HepG2 (cell line): ENCODE results near the gene SHPK. TPM values are rescaled to one million over a fixed set of nuclear protein-coding genes. Genes with fewer than 3 reads are reported as not detected.

ENCODE experiments used
- FOXM1 ChIP-seq: sonication (generic); formaldehyde crosslinking; IDR thresholded peaks from 2 replicates; pipeline ENCODE4 v1.5.0; 2020; ENCODE audit warnings: missing genetic modification reagents
- GATAD1 ChIP-seq: IDR thresholded peaks from 2 replicates; pipeline ENCODE4 v1.6.1; 2016; ENCODE audit warnings: missing genetic modification reagents, missing compliant biosample characterization
- HNRNPUL1 ChIP-seq: fragments of 200-400 bp; formaldehyde crosslinking; IDR thresholded peaks from 2 replicates; pipeline ENCODE4 v1.6.1; 2017; ENCODE audit warnings: low read depth, mild to moderate bottlenecking, low read length, moderate library complexity
- KAT7 ChIP-seq: IDR thresholded peaks from 2 replicates; pipeline ENCODE4 v1.6.1; 2018; ENCODE audit warnings: borderline replicate concordance, missing compliant biosample characterization
- NPAS2 ChIP-seq: sonication (generic); formaldehyde crosslinking; IDR thresholded peaks from 2 replicates; pipeline ENCODE4 v1.8.0; 2022; ENCODE audit warnings: mild to moderate bottlenecking, missing genetic modification reagents, borderline replicate concordance
- SAP130 ChIP-seq: IDR thresholded peaks from 2 replicates; pipeline ENCODE4 v1.6.1; 2016; ENCODE audit warnings: low read depth
- SCMH1 ChIP-seq: sonication (generic); formaldehyde crosslinking; IDR thresholded peaks from 2 replicates; pipeline ENCODE4 v1.9.0; 2021; ENCODE audit warnings: missing genetic modification reagents, mild to moderate bottlenecking, borderline replicate concordance
- SOX6 ChIP-seq, 2 experiments: fragments of 450-650 bp in 1 of 2; sonication (generic) in 1 of 2; formaldehyde crosslinking in 1 of 2; IDR thresholded peaks; 2 replicates each; pipeline versions ENCODE4 v1.4.0 to v1.6.1; 2017 to 2020; ENCODE audit warnings: antibody characterized with exemption in 1 of 2, mild to moderate bottlenecking in 1 of 2, missing genetic modification reagents in 1 of 2
- SP5 ChIP-seq: IDR thresholded peaks from 2 replicates; pipeline ENCODE4 v1.6.1; 2016; ENCODE audit warnings: low read depth, borderline replicate concordance
- ZFP41 ChIP-seq: sonication (generic); formaldehyde crosslinking; IDR thresholded peaks from 2 replicates; pipeline ENCODE4 v1.4.0; 2020; ENCODE audit warnings: mild to moderate bottlenecking, missing genetic modification reagents, borderline replicate concordance
- ZFP90 ChIP-seq: sonication (generic); formaldehyde crosslinking; IDR thresholded peaks from 2 replicates; pipeline ENCODE4 v1.8.0; 2022; ENCODE audit warnings: missing genetic modification reagents, mild to moderate bottlenecking, inconsistent platforms, borderline replicate concordance
- ZSCAN22 ChIP-seq: sonication (generic); formaldehyde crosslinking; IDR thresholded peaks from 2 replicates; pipeline ENCODE4 v1.4.0; 2020; ENCODE audit warnings: mild to moderate bottlenecking, missing genetic modification reagents
- polyA plus RNA-seq, 8 experiments: library from polyadenylated mRNA; depleted of rRNA in 3 of 8; stranded (reverse) in 7 of 8; unstranded in 1 of 8; fragments of >200 nt; fragmentation: Illumina TruSeq in 4 of 8; extraction: Trizol in 4 of 8; gene quantifications; 2 replicates each; pipeline versions ENCODE4 v1.2.1 to v1.2.3, GENCODE V29; 2011 to 2016; ENCODE audit warnings: low read depth in 4 of 8, missing spikeins in 1 of 8, mixed read lengths in 1 of 8; ENCODE audit not compliant: insufficient read depth in 1 of 8
- total RNA-seq, 5 experiments: library from RNA; depleted of rRNA; stranded (reverse); fragments of >200 nt; fragmentation: Illumina TruSeq; extraction: Trizol; gene quantifications; 2 replicates each; pipeline ENCODE4 v1.2.3, GENCODE V29; 2016; ENCODE audit warnings: low read depth in 1 of 5
- TF ChIP-seq, protein P1 (sequence below): sonication (generic); formaldehyde crosslinking; IDR thresholded peaks from 2 replicates; pipeline ENCODE4 v1.5.1; 2020; ENCODE audit warnings: missing genetic modification reagents, mild to moderate bottlenecking, borderline replicate concordance
- TF ChIP-seq, protein P2 (sequence below): sonication (generic); formaldehyde crosslinking; IDR thresholded peaks from 2 replicates; pipeline ENCODE4 v1.5.0; 2020; ENCODE audit warnings: missing genetic modification reagents, mild to moderate bottlenecking, borderline replicate concordance
- TF ChIP-seq, protein P3 (sequence below): sonication (generic); formaldehyde crosslinking; IDR thresholded peaks from 2 replicates; pipeline ENCODE4 v1.8.1; 2023; ENCODE audit warnings: mild to moderate bottlenecking, missing genetic modification reagents
- TF ChIP-seq, protein P4 (sequence below): sonication (generic); formaldehyde crosslinking; IDR thresholded peaks from 2 replicates; pipeline ENCODE4 v1.4.0; 2020; ENCODE audit warnings: mild to moderate bottlenecking, missing genetic modification reagents
- TF ChIP-seq, protein P5 (sequence below): IDR thresholded peaks from 2 replicates; pipeline ENCODE4 v1.6.1; 2016; ENCODE audit warnings: missing compliant biosample characterization, missing genetic modification reagents, borderline replicate concordance
- TF ChIP-seq, protein P6 (sequence below): sonication (generic); formaldehyde crosslinking; IDR thresholded peaks from 2 replicates; pipeline ENCODE4 v1.9.0; 2021; ENCODE audit warnings: missing genetic modification reagents, mild to moderate bottlenecking, borderline replicate concordance
- TF ChIP-seq, protein P7 (sequence below): sonication (generic); formaldehyde crosslinking; IDR thresholded peaks from 2 replicates; pipeline ENCODE4 v1.4.0; 2020; ENCODE audit warnings: low read depth, mild to moderate bottlenecking, missing genetic modification reagents

The SHPK gene
- total and polyA plus RNA-seq, 2 of the 13 experiments (the other 11 are each of a cell fraction or from before 2014, with no cell fraction given), result 16.2 to 30.9 TPM

DNA sequence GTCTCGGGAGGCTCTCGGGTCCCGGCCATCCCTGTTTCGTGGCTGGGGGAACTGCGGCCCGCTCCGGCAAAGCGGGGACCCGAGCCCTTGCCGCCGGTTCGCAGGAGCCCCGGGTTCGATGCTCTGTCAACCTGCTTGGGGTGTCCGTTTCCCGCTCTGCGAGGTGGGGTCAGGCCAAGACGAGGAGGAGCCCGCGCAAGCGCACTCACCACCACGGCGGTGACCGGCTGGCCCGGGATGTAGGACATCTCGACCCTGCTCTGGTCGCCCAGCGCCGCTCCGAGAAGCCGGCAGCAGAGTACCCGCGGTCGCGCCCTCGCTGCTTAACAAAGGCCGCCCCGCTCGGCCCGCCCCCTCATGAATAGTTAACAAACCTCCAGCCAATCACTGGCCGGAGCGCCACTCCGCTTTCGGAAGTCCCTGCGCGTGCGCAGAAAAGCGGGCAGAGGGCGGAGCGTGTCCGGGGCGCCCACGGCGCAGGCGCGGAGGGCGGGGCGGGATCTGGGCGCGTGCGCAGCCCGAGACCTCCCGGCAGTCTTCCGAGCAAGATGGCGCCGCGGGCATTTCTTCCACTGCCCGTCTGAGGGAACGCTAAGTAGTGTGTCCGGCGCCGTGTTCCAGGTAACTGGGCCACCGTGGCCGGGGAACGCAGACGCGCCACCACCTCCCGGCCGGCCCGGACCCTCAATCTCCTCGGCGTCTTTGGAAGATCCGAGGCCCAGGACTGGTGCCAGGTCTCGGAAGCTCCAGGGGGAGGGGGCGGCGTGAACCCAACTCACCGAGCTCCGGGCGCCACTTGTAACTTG, 32.4 kb upstream of the SHPK start, which contains the start of the genes EMC6 and TAX1BP3 (continued):
- no peak for TF ChIP-seq ZSCAN22 (CRISPR knock-in tag)
- TF ChIP-seq ZFP90 (CRISPR knock-in tag), result peak; percentile 92
- no peak for TF ChIP-seq SP5 (CRISPR knock-in tag)
- TF ChIP-seq, protein P1, sequence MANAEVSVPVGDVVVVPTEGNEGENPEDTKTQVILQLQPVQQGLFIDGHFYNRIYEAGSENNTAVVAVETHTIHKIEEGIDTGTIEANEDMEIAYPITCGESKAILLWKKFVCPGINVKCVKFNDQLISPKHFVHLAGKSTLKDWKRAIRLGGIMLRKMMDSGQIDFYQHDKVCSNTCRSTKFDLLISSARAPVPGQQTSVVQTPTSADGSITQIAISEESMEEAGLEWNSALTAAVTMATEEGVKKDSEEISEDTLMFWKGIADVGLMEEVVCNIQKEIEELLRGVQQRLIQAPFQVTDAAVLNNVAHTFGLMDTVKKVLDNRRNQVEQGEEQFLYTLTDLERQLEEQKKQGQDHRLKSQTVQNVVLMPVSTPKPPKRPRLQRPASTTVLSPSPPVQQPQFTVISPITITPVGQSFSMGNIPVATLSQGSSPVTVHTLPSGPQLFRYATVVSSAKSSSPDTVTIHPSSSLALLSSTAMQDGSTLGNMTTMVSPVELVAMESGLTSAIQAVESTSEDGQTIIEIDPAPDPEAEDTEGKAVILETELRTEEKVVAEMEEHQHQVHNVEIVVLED (CRISPR knock-in tag), result no peak
- peak; percentile 94 for TF ChIP-seq GATAD1
- no peak for TF ChIP-seq SOX6 (IDR thresholded peaks at IDR 0.05)
- TF ChIP-seq SOX6 (CRISPR knock-in tag; IDR thresholded peaks at IDR 0.05), result peak; percentile 52
- TF ChIP-seq, protein P2, sequence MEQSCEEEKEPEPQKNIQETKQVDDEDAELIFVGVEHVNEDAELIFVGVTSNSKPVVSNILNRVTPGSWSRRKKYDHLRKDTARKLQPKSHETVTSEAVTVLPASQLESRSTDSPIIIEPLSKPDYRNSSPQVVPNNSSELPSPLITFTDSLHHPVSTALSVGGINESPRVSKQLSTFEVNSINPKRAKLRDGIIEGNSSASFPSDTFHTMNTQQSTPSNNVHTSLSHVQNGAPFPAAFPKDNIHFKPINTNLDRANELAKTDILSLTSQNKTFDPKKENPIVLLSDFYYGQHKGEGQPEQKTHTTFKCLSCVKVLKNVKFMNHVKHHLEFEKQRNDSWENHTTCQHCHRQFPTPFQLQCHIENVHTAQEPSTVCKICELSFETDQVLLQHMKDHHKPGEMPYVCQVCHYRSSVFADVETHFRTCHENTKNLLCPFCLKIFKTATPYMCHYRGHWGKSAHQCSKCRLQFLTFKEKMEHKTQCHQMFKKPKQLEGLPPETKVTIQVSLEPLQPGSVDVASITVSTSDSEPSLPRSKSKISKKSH (CRISPR knock-in tag), result no peak; the same call in 1 of the 2 replicates
- TF ChIP-seq, protein P3, sequence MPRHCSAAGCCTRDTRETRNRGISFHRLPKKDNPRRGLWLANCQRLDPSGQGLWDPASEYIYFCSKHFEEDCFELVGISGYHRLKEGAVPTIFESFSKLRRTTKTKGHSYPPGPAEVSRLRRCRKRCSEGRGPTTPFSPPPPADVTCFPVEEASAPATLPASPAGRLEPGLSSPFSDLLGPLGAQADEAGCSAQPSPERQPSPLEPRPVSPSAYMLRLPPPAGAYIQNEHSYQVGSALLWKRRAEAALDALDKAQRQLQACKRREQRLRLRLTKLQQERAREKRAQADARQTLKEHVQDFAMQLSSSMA (CRISPR knock-in tag), result no peak
- no peak for TF ChIP-seq NPAS2 (CRISPR knock-in tag)
- TF ChIP-seq, protein P4, sequence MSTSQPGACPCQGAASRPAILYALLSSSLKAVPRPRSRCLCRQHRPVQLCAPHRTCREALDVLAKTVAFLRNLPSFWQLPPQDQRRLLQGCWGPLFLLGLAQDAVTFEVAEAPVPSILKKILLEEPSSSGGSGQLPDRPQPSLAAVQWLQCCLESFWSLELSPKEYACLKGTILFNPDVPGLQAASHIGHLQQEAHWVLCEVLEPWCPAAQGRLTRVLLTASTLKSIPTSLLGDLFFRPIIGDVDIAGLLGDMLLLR (CRISPR knock-in tag), result peak; percentile 50; the same call in 1 of the 2 replicates
- no peak for TF ChIP-seq HNRNPUL1
- TF ChIP-seq, protein P5, sequence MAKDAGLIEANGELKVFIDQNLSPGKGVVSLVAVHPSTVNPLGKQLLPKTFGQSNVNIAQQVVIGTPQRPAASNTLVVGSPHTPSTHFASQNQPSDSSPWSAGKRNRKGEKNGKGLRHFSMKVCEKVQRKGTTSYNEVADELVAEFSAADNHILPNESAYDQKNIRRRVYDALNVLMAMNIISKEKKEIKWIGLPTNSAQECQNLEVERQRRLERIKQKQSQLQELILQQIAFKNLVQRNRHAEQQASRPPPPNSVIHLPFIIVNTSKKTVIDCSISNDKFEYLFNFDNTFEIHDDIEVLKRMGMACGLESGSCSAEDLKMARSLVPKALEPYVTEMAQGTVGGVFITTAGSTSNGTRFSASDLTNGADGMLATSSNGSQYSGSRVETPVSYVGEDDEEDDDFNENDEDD (CRISPR knock-in tag), result peak; percentile 68; the same call in 1 of the 2 replicates
- no peak for TF ChIP-seq SCMH1 (CRISPR knock-in tag)
- TF ChIP-seq ZFP41 (CRISPR knock-in tag), result no peak
- TF ChIP-seq, protein P6, sequence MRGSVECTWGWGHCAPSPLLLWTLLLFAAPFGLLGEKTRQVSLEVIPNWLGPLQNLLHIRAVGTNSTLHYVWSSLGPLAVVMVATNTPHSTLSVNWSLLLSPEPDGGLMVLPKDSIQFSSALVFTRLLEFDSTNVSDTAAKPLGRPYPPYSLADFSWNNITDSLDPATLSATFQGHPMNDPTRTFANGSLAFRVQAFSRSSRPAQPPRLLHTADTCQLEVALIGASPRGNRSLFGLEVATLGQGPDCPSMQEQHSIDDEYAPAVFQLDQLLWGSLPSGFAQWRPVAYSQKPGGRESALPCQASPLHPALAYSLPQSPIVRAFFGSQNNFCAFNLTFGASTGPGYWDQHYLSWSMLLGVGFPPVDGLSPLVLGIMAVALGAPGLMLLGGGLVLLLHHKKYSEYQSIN (CRISPR knock-in tag), result no peak
- TF ChIP-seq KAT7 (CRISPR knock-in tag), result peak; percentile 58; the same call in 1 of the 2 replicates
- TF ChIP-seq FOXM1, result no peak
- TF ChIP-seq SAP130 (CRISPR knock-in tag), result peak; percentile 80; the same call in 1 of the 2 replicates
- TF ChIP-seq, protein P7, sequence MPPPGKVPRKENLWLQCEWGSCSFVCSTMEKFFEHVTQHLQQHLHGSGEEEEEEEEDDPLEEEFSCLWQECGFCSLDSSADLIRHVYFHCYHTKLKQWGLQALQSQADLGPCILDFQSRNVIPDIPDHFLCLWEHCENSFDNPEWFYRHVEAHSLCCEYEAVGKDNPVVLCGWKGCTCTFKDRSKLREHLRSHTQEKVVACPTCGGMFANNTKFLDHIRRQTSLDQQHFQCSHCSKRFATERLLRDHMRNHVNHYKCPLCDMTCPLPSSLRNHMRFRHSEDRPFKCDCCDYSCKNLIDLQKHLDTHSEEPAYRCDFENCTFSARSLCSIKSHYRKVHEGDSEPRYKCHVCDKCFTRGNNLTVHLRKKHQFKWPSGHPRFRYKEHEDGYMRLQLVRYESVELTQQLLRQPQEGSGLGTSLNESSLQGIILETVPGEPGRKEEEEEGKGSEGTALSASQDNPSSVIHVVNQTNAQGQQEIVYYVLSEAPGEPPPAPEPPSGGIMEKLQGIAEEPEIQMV (CRISPR knock-in tag), result no peak; the same call in 1 of the 2 replicates
